Peyer's patch (tissue), 4 donors: ENCODE results near the gene DNAJB4. TPM values are rescaled to one million over a fixed set of nuclear protein-coding genes. Genes with fewer than 3 reads are reported as not detected.

Experiments
- DNase-seq, 3 donors: peaks; one replicate each; pipeline ENCODE4 v3.0.0-alpha.2; 2017 to 2019
- H3K27ac ChIP-seq, 4 donors: fragments of 200-600 bp; sonication (generic); one replicate each; pipeline ENCODE4 v1.5.1; 2016 to 2019
- H3K27me3 ChIP-seq, 2 donors: fragments of 200-600 bp; sonication (generic); one replicate each; pipeline ENCODE4 v1.5.1; 2019
- H3K36me3 ChIP-seq, 3 donors: fragments of 200-600 bp; sonication (generic); one replicate each; pipeline ENCODE4 v1.5.1; 2016 to 2019
- H3K4me1 ChIP-seq, 4 donors: fragments of 200-600 bp; sonication (generic); one replicate each; pipeline ENCODE4 v1.5.1; 2016 to 2019
- H3K4me3 ChIP-seq, 4 donors: fragments of 200-600 bp; sonication (generic); 1 replicate in 3 of 4; 2 replicates in 1 of 4; pipeline ENCODE4 v1.5.1; 2016 to 2019; ENCODE audit warnings: mild to moderate bottlenecking in 1 of 4
- H3K9me3 ChIP-seq, 4 donors: fragments of 200-600 bp; sonication (generic); one replicate each; pipeline ENCODE4 v1.5.1; 2016 to 2019; ENCODE audit warnings: mild to moderate bottlenecking in 1 of 4
- CTCF ChIP-seq, 6 experiments: fragments of 450-650 bp in 4 of 6; fragments of 200-600 bp in 2 of 6; sonication (generic) in 1 of 6; IDR thresholded peaks; one replicate each; pipeline ENCODE4 v1.5.1; 2017 to 2019; ENCODE audit warnings: antibody characterized with exemption in 6 of 6, mild to moderate bottlenecking in 3 of 6, moderate library complexity in 1 of 6
- POLR2A ChIP-seq, 2 donors: fragments of 450-650 bp; IDR thresholded peaks; one replicate each; pipeline ENCODE4 v1.5.1; 2017; ENCODE audit warnings: antibody characterized with exemption in 2 of 2, mild to moderate bottlenecking in 2 of 2, moderate library complexity in 2 of 2
- total RNA-seq, 4 donors: library from RNA; depleted of rRNA; stranded (reverse); fragments of >200 nt; gene quantifications; one replicate each; pipeline ENCODE4 v1.1.0, GENCODE V29; 2016

Gene DNAJB4
- total RNA-seq, result 10 to 100 TPM in 3 of 4 donors, 1 to 10 TPM in 1; 8.8 to 38.0 (median 13.4) TPM

DNA sequence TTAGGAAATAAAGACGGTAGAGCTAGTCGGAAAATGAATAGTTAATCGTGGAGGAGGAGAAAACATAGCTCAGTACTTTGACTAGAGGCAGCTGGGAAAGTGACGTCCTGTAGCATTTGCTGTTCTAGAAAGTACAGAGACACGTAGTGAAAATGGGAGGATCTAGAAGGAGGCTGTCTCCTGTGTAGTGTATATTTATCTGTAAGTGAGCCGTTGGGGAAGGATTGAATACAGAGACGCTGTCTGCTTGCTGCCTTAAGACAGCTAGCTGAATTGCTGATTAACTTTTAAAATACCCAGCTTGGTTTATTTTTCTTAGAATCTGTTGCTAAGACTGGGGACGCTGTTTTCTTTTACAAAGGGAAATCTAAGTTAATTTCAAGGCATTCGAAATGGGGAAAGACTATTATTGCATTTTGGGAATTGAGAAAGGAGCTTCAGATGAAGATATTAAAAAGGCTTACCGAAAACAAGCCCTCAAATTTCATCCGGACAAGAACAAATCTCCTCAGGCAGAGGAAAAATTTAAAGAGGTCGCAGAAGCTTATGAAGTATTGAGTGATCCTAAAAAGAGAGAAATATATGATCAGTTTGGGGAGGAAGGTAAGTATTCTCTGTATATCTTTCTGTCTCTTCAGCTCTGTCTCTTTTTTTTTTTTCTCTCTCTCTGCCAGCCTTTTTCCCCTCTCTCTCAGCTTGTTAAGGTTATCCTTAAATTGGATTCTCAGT, at the start of gene DNAJB4:
Gene DNAJB4 (plus strand): TSS at position 221 of the 729 bp plus-strand sequence. CDS start 172 bp downstream, at position 393.
- Histone ChIP-seq H3K36me3 (no peaks in the 10 kb centered on the region), H3K27ac (peak within 1 kb of the TSS; percentile 64 to 88 (median 79)), H3K27me3 (no peaks in the 10 kb centered on the region), H3K4me1 (peaks cover 0 to 15% (median 0%) of the 10 kb centered on the region in 4 donors), H3K4me3 (peak within 1 kb of the TSS; percentile 36 to 55 (median 48)), H3K9me3 (no peaks in the 10 kb centered on the region)
- TF ChIP-seq CTCF (IDR thresholded peaks at IDR 0.05) (no peak), POLR2A (IDR thresholded peaks at IDR 0.05) (peak; percentile 94 to 99)
- DNase-seq, result peak in 2 of 3 donors; percentile 87 to 91

- TF ChIP-seq CTCF (IDR thresholded peaks at IDR 0.05) (no peak), POLR2A (IDR thresholded peaks at IDR 0.05) (no peak)
- H3K27ac ChIP-seq, result no peak overlapping the region
- H3K9me3 ChIP-seq, result no peaks in the 10 kb centered on the region
- H3K27me3 ChIP-seq, result no peaks in the 10 kb centered on the region
- no peak overlapping the region for H3K4me3 ChIP-seq
- H3K4me1 ChIP-seq, result no peaks in the 10 kb centered on the region
- no peak for DNase-seq
- peaks cover 0 to 96% (median 0%) of the 10 kb centered on the region in 3 donors for H3K36me3 ChIP-seq
These were observed 49.0 kb upstream of the DNAJB4 start for GRCh38 chr1:77955709-77956108.

DNA sequence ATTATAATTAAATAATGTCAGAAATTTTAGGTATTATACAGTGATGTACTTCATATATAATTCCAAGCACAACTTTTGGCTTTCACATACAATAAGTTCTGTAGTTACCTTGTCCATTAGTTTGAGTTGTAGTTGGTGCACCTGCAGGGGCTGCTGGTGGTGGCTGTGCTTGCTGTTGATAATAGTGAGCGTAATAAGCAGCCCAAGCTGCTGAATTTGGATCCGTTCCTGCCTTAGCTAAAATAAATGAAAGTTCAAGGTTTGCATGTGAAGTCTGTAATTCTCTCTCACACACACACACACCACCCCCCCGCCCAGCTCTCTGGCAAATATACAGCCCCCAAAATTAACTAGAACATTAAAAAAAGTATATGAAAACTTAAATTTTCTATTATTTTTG, 48.3 kb upstream of the DNAJB4 start:
- peaks cover 0 to 97% (median 0%) of the 10 kb centered on the region in 3 donors for H3K36me3 ChIP-seq
- TF ChIP-seq POLR2A (IDR thresholded peaks at IDR 0.05) (no peak), CTCF (IDR thresholded peaks at IDR 0.05) (no peak)

GRCh38 chr1:77958391-77958790, 46.3 kb upstream of the DNAJB4 start:
- H3K27ac ChIP-seq, result no peak overlapping the region
- H3K9me3 ChIP-seq, result no peaks in the 10 kb centered on the region
- no peak for DNase-seq
- H3K4me3 ChIP-seq, result no peak overlapping the region
- peaks cover 0 to 98% (median 0%) of the 10 kb centered on the region in 3 donors for H3K36me3 ChIP-seq
- H3K4me1 ChIP-seq, result no peaks in the 10 kb centered on the region
- no peak for TF ChIP-seq POLR2A (IDR thresholded peaks at IDR 0.05)
- no peak for TF ChIP-seq CTCF (IDR thresholded peaks at IDR 0.05)
- no peaks in the 10 kb centered on the region for H3K27me3 ChIP-seq

More for the DNA sequence above, 48.3 kb upstream of the DNAJB4 start:
- Histone ChIP-seq H3K9me3 (no peaks in the 10 kb centered on the region), H3K4me1 (no peaks in the 10 kb centered on the region), H3K4me3 (no peak overlapping the region), H3K27me3 (no peaks in the 10 kb centered on the region), H3K27ac (no peak overlapping the region)
- DNase-seq, result no peak

GRCh38 chr1:77958850-77959249, 45.9 kb upstream of the DNAJB4 start:
- H3K36me3 ChIP-seq, result peaks cover 0 to 99% (median 0%) of the 10 kb centered on the region in 3 donors
- no peaks in the 10 kb centered on the region for H3K4me1 ChIP-seq
- DNase-seq, result no peak
- no peak for TF ChIP-seq POLR2A (IDR thresholded peaks at IDR 0.05)
- no peak for TF ChIP-seq CTCF (IDR thresholded peaks at IDR 0.05)
- H3K27me3 ChIP-seq, result no peaks in the 10 kb centered on the region
- H3K9me3 ChIP-seq, result no peaks in the 10 kb centered on the region
- no peak overlapping the region for H3K27ac ChIP-seq
- H3K4me3 ChIP-seq, result no peak overlapping the region
